Spleen (tissue), 11 donors: ENCODE measurements around the gene GCNT3. TPM values are rescaled to one million over a fixed set of nuclear protein-coding genes. Genes with fewer than 3 reads are reported as not detected.

ENCODE experiments used
- DNase-seq: peaks from one replicate; pipeline ENCODE4 v3.0.0-alpha.2; 2020
- H3K27ac ChIP-seq, 8 donors: fragments of 200-600 bp; sonication (generic) in 7 of 8; 1 replicate in 4 of 8; 2 replicates in 4 of 8; pipeline versions ENCODE4 v1.5.0 to v1.8.0; 2016 to 2021; ENCODE audit warnings: inconsistent platforms in 4 of 8, mild to moderate bottlenecking in 4 of 8, moderate library complexity in 1 of 8
- H3K27me3 ChIP-seq, 7 donors: fragments of 200-600 bp; sonication (generic) in 6 of 7; replicated peaks in 1 of 7; 1 replicate in 4 of 7; 2 replicates in 3 of 7; pipeline versions ENCODE4 v1.5.0 to v1.8.0; 2016 to 2021; ENCODE audit warnings: inconsistent platforms in 3 of 7, mild to moderate bottlenecking in 1 of 7
- H3K36me3 ChIP-seq, 6 donors: fragments of 200-600 bp; sonication (generic) in 5 of 6; 1 replicate in 4 of 6; 2 replicates in 2 of 6; pipeline versions ENCODE4 v1.5.0 to v1.8.0; 2016 to 2021; ENCODE audit warnings: inconsistent platforms in 2 of 6
- H3K4me1 ChIP-seq, 6 donors: fragments of 200-600 bp; sonication (generic) in 5 of 6; 1 replicate in 3 of 6; 2 replicates in 3 of 6; pipeline versions ENCODE4 v1.5.0 to v1.8.0; 2016 to 2021; ENCODE audit warnings: inconsistent platforms in 3 of 6
- H3K4me3 ChIP-seq, 8 donors: fragments of 200-600 bp; sonication (generic) in 7 of 8; 1 replicate in 4 of 8; 2 replicates in 4 of 8; pipeline versions ENCODE4 v1.5.0 to v1.8.0; 2016 to 2021; ENCODE audit warnings: inconsistent platforms in 4 of 8, mild to moderate bottlenecking in 4 of 8, moderate library complexity in 2 of 8
- H3K9me3 ChIP-seq, 8 donors: fragments of 200-600 bp; sonication (generic) in 7 of 8; 1 replicate in 4 of 8; 2 replicates in 4 of 8; pipeline versions ENCODE4 v1.5.0 to v1.8.0; 2016 to 2021; ENCODE audit warnings: inconsistent platforms in 4 of 8
- POLR2A ChIP-seq, 3 donors: fragments of 450-650 bp; IDR thresholded peaks; one replicate each; pipeline ENCODE4 v1.5.1; 2017; ENCODE audit warnings: antibody characterized with exemption in 3 of 3, mild to moderate bottlenecking in 1 of 3
- POLR2AphosphoS5 ChIP-seq, 3 donors: sonication (generic); formaldehyde crosslinking; IDR thresholded peaks; one replicate each; pipeline ENCODE4 v1.5.1; 2017; ENCODE audit warnings: antibody characterized with exemption in 3 of 3
- WGBS, 5 donors: extraction: QIAGEN DNeasy Blood & Tissue Kit in 3 of 5; methylation state at CpG; one replicate each; pipeline versions ENCODE4 v1.1.5 to v1.1.7; 2013 to 2018; 5-methylcytosine and 5-hydroxymethylcytosine counted together
- intact Hi-C: fragments of 100-400 bp; cut with DNase I; formaldehyde crosslinking; loops from one replicate; pipeline ENCODE4 v1.15.0; 2023; ENCODE audit warnings: low total_unique reads
- polyA plus RNA-seq, 3 donors: library from polyadenylated mRNA; stranded (reverse); fragments of 200-250 nt; gene quantifications; one replicate each; pipeline ENCODE4 v1.2.1, GENCODE V29; 2013
- small RNA-seq, 4 donors: library from RNA; depleted of rRNA; stranded (forward); fragments of <200 nt; gene quantifications; one replicate each; pipeline ENCODE3, GENCODE V24; 2016
- total RNA-seq, 7 donors: library from RNA; depleted of rRNA in 3 of 7; stranded (reverse); fragments of >200 nt in 3 of 7; fragmentation: NEBNext Ultra II Directional in 4 of 7; extraction: Animal tissue kit (Norgen Biotek cat#: 25700) in 4 of 7; gene quantifications; one replicate each; pipeline versions ENCODE4 v1.1.0 to v1.2.1, GENCODE V29; 2016 to 2021
- TF ChIP-seq, protein P1 (sequence below), 11 experiments: fragments of 200-600 bp in 7 of 11; fragments of 450-650 bp in 4 of 11; sonication (generic) in 4 of 11; IDR thresholded peaks in 8 of 11; conservative IDR thresholded peaks in 3 of 11; 1 replicate in 7 of 11; 2 replicates in 4 of 11; pipeline versions ENCODE4 v1.4.0 to v1.8.0; 2016 to 2021; ENCODE audit warnings: antibody characterized with exemption in 11 of 11, inconsistent platforms in 4 of 11, mild to moderate bottlenecking in 1 of 11
- donor health status: healthy with polysubstance abuse.
- donor health status: DM: no; HTN: no; CAD: no; lungs with moderate emphysema.
- donor health status: DM: no; HTN: no; CAD: no.
- donor health status: Bipolar disorder and iron deficiency.
- donor health status: healthy.
- donor health status: DM: no; HTN: no; CAD: no.
- donor health status: DM: yes; HTN: yes; CAD: no.

GCNT3 gene
- total and polyA plus RNA-seq, 10 donors: 0.15 to 1.4 (median 0.25) TPM; not detected in 4

DNA sequence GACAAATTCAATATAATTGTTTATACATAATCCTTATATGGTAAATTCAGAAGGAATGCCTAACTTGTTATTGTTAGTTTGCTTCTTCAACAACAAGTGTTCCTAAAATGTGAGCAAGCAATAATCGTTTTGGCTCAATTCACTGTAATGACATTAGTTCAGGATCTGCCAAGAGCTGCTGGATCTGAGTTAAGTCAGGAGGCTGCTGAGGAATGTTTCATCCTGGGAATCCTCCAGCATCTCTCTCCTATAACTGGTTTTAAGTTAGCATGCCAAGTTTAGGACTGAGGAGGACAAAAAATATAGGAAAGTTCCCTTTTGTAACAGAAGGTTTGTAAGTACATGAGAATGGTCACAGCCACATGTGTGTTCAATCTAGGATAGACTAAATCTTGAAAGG is 50.7 kb downstream of the GCNT3 start:
- no peaks in the 10 kb centered on the region for H3K9me3 ChIP-seq
- no peak for DNase-seq
- intact Hi-C loops: no loop called here
- peaks cover 0 to 87% (median 47%) of the 10 kb centered on the region in 6 donors for H3K36me3 ChIP-seq
- H3K4me1 ChIP-seq: peaks cover 0 to 10% (median 7%) of the 10 kb centered on the region in 6 donors
- WGBS, 5 donors: 64 to 94% (median 73%) methylated on average over 1 of the region's 1 CpG
- no peak overlapping the region for H3K4me3 ChIP-seq
- no peak overlapping the region for H3K27ac ChIP-seq
- no peaks in the 10 kb centered on the region for H3K27me3 ChIP-seq
- TF ChIP-seq POLR2A (IDR thresholded peaks at IDR 0.05) (no peak), POLR2AphosphoS5 (IDR thresholded peaks at IDR 0.05) (no peak)
- TF ChIP-seq, protein P1, sequence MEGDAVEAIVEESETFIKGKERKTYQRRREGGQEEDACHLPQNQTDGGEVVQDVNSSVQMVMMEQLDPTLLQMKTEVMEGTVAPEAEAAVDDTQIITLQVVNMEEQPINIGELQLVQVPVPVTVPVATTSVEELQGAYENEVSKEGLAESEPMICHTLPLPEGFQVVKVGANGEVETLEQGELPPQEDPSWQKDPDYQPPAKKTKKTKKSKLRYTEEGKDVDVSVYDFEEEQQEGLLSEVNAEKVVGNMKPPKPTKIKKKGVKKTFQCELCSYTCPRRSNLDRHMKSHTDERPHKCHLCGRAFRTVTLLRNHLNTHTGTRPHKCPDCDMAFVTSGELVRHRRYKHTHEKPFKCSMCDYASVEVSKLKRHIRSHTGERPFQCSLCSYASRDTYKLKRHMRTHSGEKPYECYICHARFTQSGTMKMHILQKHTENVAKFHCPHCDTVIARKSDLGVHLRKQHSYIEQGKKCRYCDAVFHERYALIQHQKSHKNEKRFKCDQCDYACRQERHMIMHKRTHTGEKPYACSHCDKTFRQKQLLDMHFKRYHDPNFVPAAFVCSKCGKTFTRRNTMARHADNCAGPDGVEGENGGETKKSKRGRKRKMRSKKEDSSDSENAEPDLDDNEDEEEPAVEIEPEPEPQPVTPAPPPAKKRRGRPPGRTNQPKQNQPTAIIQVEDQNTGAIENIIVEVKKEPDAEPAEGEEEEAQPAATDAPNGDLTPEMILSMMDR (IDR thresholded peaks at IDR 0.05 in 8 of 11, conservative IDR thresholded peaks at IDR 0.05 in 3 of 11): no peak

DNA sequence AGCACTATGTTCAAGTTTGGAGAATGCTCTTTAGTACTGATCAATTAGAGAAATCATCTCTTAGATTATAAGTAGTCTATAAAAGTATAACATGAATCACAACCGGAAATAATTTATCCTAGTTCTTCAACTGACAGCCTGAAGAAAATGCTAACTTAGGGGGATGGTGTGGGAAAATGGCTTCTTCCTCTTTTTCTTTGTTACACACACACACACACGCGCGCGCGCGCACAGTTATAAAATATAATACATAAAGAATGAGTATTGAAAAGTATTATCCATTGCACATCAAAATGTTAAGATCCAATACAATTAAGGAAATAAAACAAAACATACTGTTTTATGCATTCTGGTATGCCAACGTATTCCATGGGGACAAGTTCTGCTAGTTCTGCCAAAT is 57.0 kb downstream of the GCNT3 start:
- no peak for DNase-seq
- Histone ChIP-seq H3K4me1 (no peaks in the 10 kb centered on the region), H3K9me3 (no peaks in the 10 kb centered on the region), H3K27ac (no peak overlapping the region), H3K4me3 (no peak overlapping the region), H3K27me3 (no peaks in the 10 kb centered on the region), H3K36me3 (peaks cover 0 to 100% (median 86%) of the 10 kb centered on the region in 6 donors)
- TF ChIP-seq, protein P1 (IDR thresholded peaks at IDR 0.05 in 8 of 11, conservative IDR thresholded peaks at IDR 0.05 in 3 of 11): no peak
- TF ChIP-seq POLR2A (IDR thresholded peaks at IDR 0.05): no peak
- TF ChIP-seq POLR2AphosphoS5 (IDR thresholded peaks at IDR 0.05): no peak
- 84 to 89% (median 86%) methylated on average over 8 of the region's 8 CpGs for WGBS, 5 donors
- intact Hi-C loops: no loop called here

Small RNA genes lying within 50 kb of the gene (small RNA-seq; reads per million reads assigned to genes)
- 0 reads per million in 4 donors for gene RNA5SP396

Other genes with a start within 250 kb of the GCNT3 start
- 100 to 1,000 TPM in 1 of 7 donors, 10 to 100 TPM in 6; 58.4 to 115 (median 87.2) TPM for gene MYO1E, start 238.9 kb upstream of the GCNT3 start, total RNA-seq
- 10 to 100 TPM; 21.3 to 33.7 (median 23.8) TPM for gene MYO1E, start 238.9 kb upstream of the GCNT3 start, polyA plus RNA-seq
- gene FAM81A, start 173.6 kb upstream of the GCNT3 start, total RNA-seq: 1 to 10 TPM in 5 of 7 donors, under 1 TPM in 2; 0.77 to 2.7 (median 2.1) TPM
- 1 to 10 TPM; 1.2 to 3.0 (median 2.3) TPM for gene FAM81A, start 173.6 kb upstream of the GCNT3 start, polyA plus RNA-seq
- gene GTF2A2, start 45.7 kb downstream of the GCNT3 start, total RNA-seq: 10 to 100 TPM; 33.8 to 78.2 (median 61.8) TPM
- gene GTF2A2, start 45.7 kb downstream of the GCNT3 start, polyA plus RNA-seq: 100 to 1,000 TPM in 1 of 3 donors, 10 to 100 TPM in 2; 70.6 to 103 (median 89.7) TPM
- gene BNIP2, start 77.5 kb downstream of the GCNT3 start, total RNA-seq: 100 to 1,000 TPM in 6 of 7 donors, 10 to 100 TPM in 1; 92.4 to 232 (median 125) TPM
- 10 to 100 TPM; 34.1 to 43.5 (median 37.5) TPM for gene BNIP2, start 77.5 kb downstream of the GCNT3 start, polyA plus RNA-seq